SK-N-SH (cell line): ENCODE results near the gene PPIL1.

Source experiments
- EZH2phosphoT487 ChIP-seq: fragments of 200-600 bp; sonication (generic); IDR thresholded peaks from 2 replicates; pipeline ENCODE4 v1.6.1; 2017; ENCODE audit warnings: low read depth, mixed run types, mild to moderate bottlenecking, antibody characterized with exemption, moderate library complexity, borderline replicate concordance
- FOSL2 ChIP-seq: IDR thresholded peaks from 2 replicates; pipeline ENCODE4 v1.4.0; 2012; ENCODE audit warnings: low read depth, mild to moderate bottlenecking, moderate library complexity, borderline replicate concordance
- GABPA ChIP-seq: IDR thresholded peaks from 2 replicates; pipeline ENCODE4 v1.4.0; 2012; ENCODE audit warnings: low read depth, mild to moderate bottlenecking
- GATA2 ChIP-seq: sonication (generic); formaldehyde crosslinking; IDR thresholded peaks from 2 replicates; pipeline ENCODE4 v1.5.0; 2020; ENCODE audit warnings: mild to moderate bottlenecking, missing genetic modification reagents
- MXI1 ChIP-seq: IDR thresholded peaks from 2 replicates; pipeline ENCODE4 v1.6.1; 2012; ENCODE audit warnings: mild to moderate bottlenecking, low read depth, low read length, improper control_type of control experiment
- POLR2AphosphoS5 ChIP-seq: IDR thresholded peaks from 2 replicates; pipeline ENCODE4 v1.6.1; 2012; ENCODE audit warnings: low read depth, low read length
- TF ChIP-seq, protein P1 (sequence below): fragments of 200-600 bp; sonication (generic); IDR thresholded peaks from 2 replicates; pipeline ENCODE4 v1.6.1; 2017; ENCODE audit warnings: antibody characterized with exemption, mild to moderate bottlenecking, moderate library complexity

DNA sequence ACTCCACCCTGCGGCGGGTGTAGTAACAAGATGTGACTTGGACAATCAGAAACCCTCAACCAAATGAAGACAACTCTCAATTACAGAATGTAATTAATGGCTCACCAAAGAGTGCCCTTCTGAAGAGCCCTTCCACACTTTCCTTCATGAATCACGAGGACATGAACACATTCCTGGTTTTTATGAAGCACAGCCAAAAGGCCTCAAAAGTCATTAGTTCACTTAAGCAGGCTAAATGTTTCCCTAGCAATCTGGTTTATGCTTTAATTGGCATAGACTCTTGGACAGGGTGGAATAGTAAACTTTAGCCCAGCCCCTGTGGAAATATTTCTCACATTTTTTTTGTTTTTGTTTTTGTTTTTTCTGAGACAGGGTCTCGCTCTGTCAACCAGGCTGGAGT, 55.8 kb downstream of the PPIL1 start:
- TF ChIP-seq, protein P1, sequence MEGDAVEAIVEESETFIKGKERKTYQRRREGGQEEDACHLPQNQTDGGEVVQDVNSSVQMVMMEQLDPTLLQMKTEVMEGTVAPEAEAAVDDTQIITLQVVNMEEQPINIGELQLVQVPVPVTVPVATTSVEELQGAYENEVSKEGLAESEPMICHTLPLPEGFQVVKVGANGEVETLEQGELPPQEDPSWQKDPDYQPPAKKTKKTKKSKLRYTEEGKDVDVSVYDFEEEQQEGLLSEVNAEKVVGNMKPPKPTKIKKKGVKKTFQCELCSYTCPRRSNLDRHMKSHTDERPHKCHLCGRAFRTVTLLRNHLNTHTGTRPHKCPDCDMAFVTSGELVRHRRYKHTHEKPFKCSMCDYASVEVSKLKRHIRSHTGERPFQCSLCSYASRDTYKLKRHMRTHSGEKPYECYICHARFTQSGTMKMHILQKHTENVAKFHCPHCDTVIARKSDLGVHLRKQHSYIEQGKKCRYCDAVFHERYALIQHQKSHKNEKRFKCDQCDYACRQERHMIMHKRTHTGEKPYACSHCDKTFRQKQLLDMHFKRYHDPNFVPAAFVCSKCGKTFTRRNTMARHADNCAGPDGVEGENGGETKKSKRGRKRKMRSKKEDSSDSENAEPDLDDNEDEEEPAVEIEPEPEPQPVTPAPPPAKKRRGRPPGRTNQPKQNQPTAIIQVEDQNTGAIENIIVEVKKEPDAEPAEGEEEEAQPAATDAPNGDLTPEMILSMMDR: no peak
- TF ChIP-seq GABPA: no peak
- TF ChIP-seq GATA2: no peak
- TF ChIP-seq MXI1: no peak
- no peak for TF ChIP-seq EZH2phosphoT487
- no peak for TF ChIP-seq POLR2AphosphoS5
- no peak for TF ChIP-seq FOSL2
